Spleen (tissue), 11 donors: Measurements from ENCODE around the gene TBC1D22B. TPM values are rescaled to one million over a fixed set of nuclear protein-coding genes. Genes with fewer than 3 reads are reported as not detected.

Experiments
- DNase-seq: peaks from one replicate; pipeline ENCODE4 v3.0.0-alpha.2; 2020
- H3K27ac ChIP-seq, 8 donors: fragments of 200-600 bp; sonication (generic) in 7 of 8; 1 replicate in 4 of 8; 2 replicates in 4 of 8; pipeline versions ENCODE4 v1.5.0 to v1.8.0; 2016 to 2021; ENCODE audit warnings: inconsistent platforms in 4 of 8, mild to moderate bottlenecking in 4 of 8, moderate library complexity in 1 of 8
- H3K27me3 ChIP-seq, 7 donors: fragments of 200-600 bp; sonication (generic) in 6 of 7; replicated peaks in 1 of 7; 1 replicate in 4 of 7; 2 replicates in 3 of 7; pipeline versions ENCODE4 v1.5.0 to v1.8.0; 2016 to 2021; ENCODE audit warnings: inconsistent platforms in 3 of 7, mild to moderate bottlenecking in 1 of 7
- H3K36me3 ChIP-seq, 6 donors: fragments of 200-600 bp; sonication (generic) in 5 of 6; 1 replicate in 4 of 6; 2 replicates in 2 of 6; pipeline versions ENCODE4 v1.5.0 to v1.8.0; 2016 to 2021; ENCODE audit warnings: inconsistent platforms in 2 of 6
- H3K4me1 ChIP-seq, 6 donors: fragments of 200-600 bp; sonication (generic) in 5 of 6; 1 replicate in 3 of 6; 2 replicates in 3 of 6; pipeline versions ENCODE4 v1.5.0 to v1.8.0; 2016 to 2021; ENCODE audit warnings: inconsistent platforms in 3 of 6
- H3K4me3 ChIP-seq, 8 donors: fragments of 200-600 bp; sonication (generic) in 7 of 8; 1 replicate in 4 of 8; 2 replicates in 4 of 8; pipeline versions ENCODE4 v1.5.0 to v1.8.0; 2016 to 2021; ENCODE audit warnings: inconsistent platforms in 4 of 8, mild to moderate bottlenecking in 4 of 8, moderate library complexity in 2 of 8
- H3K9me3 ChIP-seq, 8 donors: fragments of 200-600 bp; sonication (generic) in 7 of 8; 1 replicate in 4 of 8; 2 replicates in 4 of 8; pipeline versions ENCODE4 v1.5.0 to v1.8.0; 2016 to 2021; ENCODE audit warnings: inconsistent platforms in 4 of 8
- CTCF ChIP-seq, 11 experiments: fragments of 200-600 bp in 7 of 11; fragments of 450-650 bp in 4 of 11; sonication (generic) in 4 of 11; IDR thresholded peaks in 8 of 11; conservative IDR thresholded peaks in 3 of 11; 1 replicate in 7 of 11; 2 replicates in 4 of 11; pipeline versions ENCODE4 v1.4.0 to v1.8.0; 2016 to 2021; ENCODE audit warnings: antibody characterized with exemption in 11 of 11, inconsistent platforms in 4 of 11, mild to moderate bottlenecking in 1 of 11
- POLR2A ChIP-seq, 3 donors: fragments of 450-650 bp; IDR thresholded peaks; one replicate each; pipeline ENCODE4 v1.5.1; 2017; ENCODE audit warnings: antibody characterized with exemption in 3 of 3, mild to moderate bottlenecking in 1 of 3
- POLR2AphosphoS5 ChIP-seq, 3 donors: sonication (generic); formaldehyde crosslinking; IDR thresholded peaks; one replicate each; pipeline ENCODE4 v1.5.1; 2017; ENCODE audit warnings: antibody characterized with exemption in 3 of 3
- WGBS, 5 donors: extraction: QIAGEN DNeasy Blood & Tissue Kit in 3 of 5; methylation state at CpG; one replicate each; pipeline versions ENCODE4 v1.1.5 to v1.1.7; 2013 to 2018; 5-methylcytosine and 5-hydroxymethylcytosine counted together
- intact Hi-C: fragments of 100-400 bp; cut with DNase I; formaldehyde crosslinking; loops from one replicate; pipeline ENCODE4 v1.15.0; 2023; ENCODE audit warnings: low total_unique reads
- polyA plus RNA-seq, 3 donors: library from polyadenylated mRNA; stranded (reverse); fragments of 200-250 nt; gene quantifications; one replicate each; pipeline ENCODE4 v1.2.1, GENCODE V29; 2013
- total RNA-seq, 7 donors: library from RNA; depleted of rRNA in 3 of 7; stranded (reverse); fragments of >200 nt in 3 of 7; fragmentation: NEBNext Ultra II Directional in 4 of 7; extraction: Animal tissue kit (Norgen Biotek cat#: 25700) in 4 of 7; gene quantifications; one replicate each; pipeline versions ENCODE4 v1.1.0 to v1.2.1, GENCODE V29; 2016 to 2021
- donor health status: healthy with polysubstance abuse.
- donor health status: DM: no; HTN: no; CAD: no; lungs with moderate emphysema.
- donor health status: DM: no; HTN: no; CAD: no.
- donor health status: Bipolar disorder and iron deficiency.
- donor health status: healthy.
- donor health status: DM: no; HTN: no; CAD: no.
- donor health status: DM: yes; HTN: yes; CAD: no.

The TBC1D22B gene
- total and polyA plus RNA-seq, 10 donors: 4.2 to 12.7 (median 9.4) TPM

- no peak overlapping the region for H3K27ac ChIP-seq
- no peak for TF ChIP-seq POLR2A (IDR thresholded peaks at IDR 0.05)
- no peak for TF ChIP-seq POLR2AphosphoS5 (IDR thresholded peaks at IDR 0.05)
- no peak for TF ChIP-seq CTCF (IDR thresholded peaks at IDR 0.05 in 8 of 11, conservative IDR thresholded peaks at IDR 0.05 in 3 of 11)
- DNase-seq: no peak
- intact Hi-C loops: no loop called here
- H3K4me3 ChIP-seq: no peak overlapping the region
- H3K36me3 ChIP-seq: peaks cover 3 to 91% (median 68%) of the 10 kb centered on the region in 6 donors
- H3K27me3 ChIP-seq: no peaks in the 10 kb centered on the region
- H3K4me1 ChIP-seq: no peaks in the 10 kb centered on the region
- no peaks in the 10 kb centered on the region for H3K9me3 ChIP-seq
- 87 to 94% (median 93%) methylated on average over 6 to 7 of the region's 7 CpGs for WGBS, 5 donors
Measured at GRCh38 chr6:37316071-37316470, 58.5 kb downstream of the TBC1D22B start.

- DNase-seq: no peak
- 85 to 92% (median 91%) methylated on average over 5 of the region's 5 CpGs for WGBS, 5 donors
- Histone ChIP-seq H3K4me3 (no peak overlapping the region), H3K36me3 (peaks cover 3 to 100% (median 78%) of the 10 kb centered on the region in 6 donors), H3K4me1 (no peaks in the 10 kb centered on the region), H3K27ac (no peak overlapping the region), H3K9me3 (no peaks in the 10 kb centered on the region), H3K27me3 (no peaks in the 10 kb centered on the region)
- TF ChIP-seq CTCF (IDR thresholded peaks at IDR 0.05 in 8 of 11, conservative IDR thresholded peaks at IDR 0.05 in 3 of 11) (no peak), POLR2A (IDR thresholded peaks at IDR 0.05) (no peak), POLR2AphosphoS5 (IDR thresholded peaks at IDR 0.05) (no peak)
- intact Hi-C loops: no loop called here
Measured at GRCh38 chr6:37317312-37318038, 59.9 kb downstream of the TBC1D22B start.

- DNase-seq: no peak
- H3K4me3 ChIP-seq: no peak overlapping the region
- no peaks in the 10 kb centered on the region for H3K4me1 ChIP-seq
- intact Hi-C loops: no loop called here
- WGBS, 5 donors: 94 to 98% (median 96%) methylated on average over 3 of the region's 3 CpGs
- H3K27ac ChIP-seq: no peak overlapping the region
- H3K36me3 ChIP-seq: peaks cover 3 to 99% (median 75%) of the 10 kb centered on the region in 6 donors
- no peak for TF ChIP-seq CTCF (IDR thresholded peaks at IDR 0.05 in 8 of 11, conservative IDR thresholded peaks at IDR 0.05 in 3 of 11)
- no peak for TF ChIP-seq POLR2AphosphoS5 (IDR thresholded peaks at IDR 0.05)
- no peak for TF ChIP-seq POLR2A (IDR thresholded peaks at IDR 0.05)
- H3K9me3 ChIP-seq: no peaks in the 10 kb centered on the region
- H3K27me3 ChIP-seq: no peaks in the 10 kb centered on the region
Measured at GRCh38 chr6:37319156-37319555, 61.6 kb downstream of the TBC1D22B start.

GRCh38 chr6:37319856-37320480 is 62.4 kb downstream of the TBC1D22B start:
- Histone ChIP-seq H3K27ac (no peak overlapping the region), H3K4me1 (no peaks in the 10 kb centered on the region), H3K4me3 (no peak overlapping the region), H3K27me3 (no peaks in the 10 kb centered on the region), H3K9me3 (no peaks in the 10 kb centered on the region), H3K36me3 (peaks cover 3 to 99% (median 72%) of the 10 kb centered on the region in 6 donors)
- intact Hi-C loops: loop anchor here (5.0 kb wide), 1 partner anchor 372 kb away; no protein-coding TSS in a partner anchor
- DNase-seq: no peak
- 59 to 75% (median 67%) methylated on average over 4 of the region's 4 CpGs for WGBS, 5 donors
- TF ChIP-seq CTCF (IDR thresholded peaks at IDR 0.05 in 8 of 11, conservative IDR thresholded peaks at IDR 0.05 in 3 of 11) (no peak), POLR2AphosphoS5 (IDR thresholded peaks at IDR 0.05) (no peak), POLR2A (IDR thresholded peaks at IDR 0.05) (no peak)
